Inflammatory macrophage treated with lipopolysaccharide for 1 hour (primary cell): ENCODE results near the gene TUBB1.

Source experiments
- DNase-seq, 2 donors: peaks; one replicate each; pipeline ENCODE4 v3.0.0-alpha.2; 2020 to 2022

TUBB1 gene

DNA sequence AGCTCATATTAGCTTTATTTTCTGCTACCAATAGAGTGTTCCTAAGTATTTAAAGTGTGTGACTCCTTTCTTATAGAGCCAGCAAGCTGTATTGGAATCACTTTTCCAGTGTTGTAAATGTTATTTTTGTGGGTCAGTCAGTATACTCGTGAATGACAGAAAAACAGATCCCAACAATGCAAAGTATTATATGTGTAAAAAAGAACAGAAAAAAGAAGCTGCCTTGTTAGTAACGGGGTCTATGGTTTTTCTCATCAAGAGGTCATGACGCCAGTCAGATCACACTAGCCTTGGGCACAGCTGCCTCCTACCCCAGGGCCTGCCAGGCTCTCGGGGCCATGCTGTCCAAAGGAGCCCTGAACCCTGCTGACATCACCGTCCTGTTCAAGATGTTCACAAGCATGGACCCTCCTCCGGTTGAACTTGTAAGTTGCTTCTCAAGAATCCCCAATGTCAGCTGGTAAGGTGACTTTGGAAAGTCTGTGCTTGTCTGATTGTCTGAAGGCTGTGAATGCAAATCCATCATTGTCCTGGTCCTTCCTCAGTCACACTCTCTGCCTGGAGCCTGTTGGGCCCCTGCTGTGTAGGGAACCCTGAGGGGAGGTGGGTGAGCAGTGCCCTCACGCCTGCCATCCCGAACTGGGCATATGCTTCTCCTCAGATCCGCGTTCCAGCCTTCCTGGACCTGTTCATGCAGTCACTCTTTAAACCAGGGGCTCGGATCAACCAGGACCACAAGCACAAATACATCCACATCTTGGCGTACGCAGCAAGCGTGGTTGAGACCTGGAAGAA is 28.4 kb upstream of the TUBB1 start:
- DNase-seq = no peak

DNA sequence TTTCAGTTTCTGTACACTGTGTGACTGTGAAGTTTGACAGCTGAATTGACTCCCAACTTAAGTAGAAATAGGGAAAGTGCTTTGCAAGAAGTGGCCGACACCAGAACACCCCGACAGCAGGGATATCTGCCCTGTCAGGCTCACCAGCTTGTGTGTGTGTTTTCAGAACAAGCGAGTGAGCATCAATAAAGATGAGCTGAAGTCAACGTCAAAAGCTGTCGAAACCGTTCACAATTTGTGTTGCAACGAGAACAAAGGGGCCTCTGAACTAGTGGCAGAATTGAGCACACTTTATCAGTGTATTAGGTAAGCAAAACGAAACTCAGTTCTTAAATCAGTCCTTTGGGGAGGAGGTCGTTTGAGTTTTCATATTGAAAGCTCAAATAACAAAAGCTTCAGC is 27.5 kb upstream of the TUBB1 start:
- DNase-seq = no peak

DNA sequence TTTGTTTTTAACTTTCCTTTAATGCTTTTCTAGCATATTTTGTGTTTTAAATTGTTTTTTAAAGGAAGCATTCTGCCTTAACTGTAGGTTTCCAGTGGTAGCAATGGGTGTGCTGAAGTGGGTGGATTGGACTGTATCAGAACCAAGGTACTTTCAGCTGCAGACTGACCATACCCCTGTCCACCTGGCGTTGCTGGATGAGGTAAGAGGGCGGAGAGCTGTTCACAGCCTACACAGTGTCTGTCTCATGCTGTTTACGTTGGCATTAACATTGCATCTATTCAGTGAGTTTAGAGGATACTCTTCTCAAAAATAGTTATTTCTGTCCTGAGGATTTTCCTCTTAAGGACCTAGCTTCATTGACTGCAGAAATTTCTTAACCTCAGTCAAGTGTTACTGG is 26.3 kb upstream of the TUBB1 start:
- DNase-seq = no peak

DNA sequence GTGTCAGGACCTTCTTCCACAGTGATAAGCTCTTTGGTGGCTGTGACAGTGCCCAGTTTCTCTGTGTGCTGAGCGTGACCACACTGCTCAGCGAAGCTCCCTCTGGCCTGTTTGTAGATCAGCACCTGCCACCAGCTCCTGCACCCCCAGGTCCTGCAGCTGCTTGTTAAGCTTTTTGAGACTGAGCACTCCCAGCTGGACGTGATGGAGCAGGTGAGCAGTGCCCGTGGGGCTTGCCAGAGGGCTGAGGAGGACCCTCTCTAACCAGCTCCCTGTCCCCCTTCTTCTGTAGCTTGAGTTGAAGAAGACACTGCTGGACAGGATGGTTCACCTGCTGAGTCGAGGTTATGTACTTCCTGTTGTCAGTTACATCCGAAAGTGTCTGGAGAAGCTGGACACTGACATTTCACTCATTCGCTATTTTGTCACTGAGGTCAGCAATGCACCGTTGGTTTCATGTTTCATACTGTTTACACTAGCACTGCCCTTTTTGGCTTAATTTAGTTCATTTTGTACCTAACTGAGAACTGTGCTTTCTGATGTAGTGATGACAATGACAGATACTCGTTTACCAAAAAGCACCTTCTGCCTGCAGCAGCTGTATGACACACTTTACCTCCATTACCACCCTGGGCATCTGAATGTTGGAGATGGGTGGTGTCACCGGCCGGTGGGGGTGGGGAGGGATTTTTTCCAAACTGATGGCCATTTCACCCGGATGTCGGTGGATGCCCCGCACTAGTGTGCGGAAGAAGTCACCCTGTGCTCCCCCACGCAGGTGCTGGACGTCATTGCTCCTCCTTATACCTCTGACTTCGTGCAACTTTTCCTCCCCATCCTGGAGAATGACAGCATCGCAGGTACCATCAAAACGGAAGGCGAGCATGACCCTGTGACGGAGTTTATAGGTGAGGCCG is 25.6 kb upstream of the TUBB1 start:
- DNase-seq = no peak

DNA sequence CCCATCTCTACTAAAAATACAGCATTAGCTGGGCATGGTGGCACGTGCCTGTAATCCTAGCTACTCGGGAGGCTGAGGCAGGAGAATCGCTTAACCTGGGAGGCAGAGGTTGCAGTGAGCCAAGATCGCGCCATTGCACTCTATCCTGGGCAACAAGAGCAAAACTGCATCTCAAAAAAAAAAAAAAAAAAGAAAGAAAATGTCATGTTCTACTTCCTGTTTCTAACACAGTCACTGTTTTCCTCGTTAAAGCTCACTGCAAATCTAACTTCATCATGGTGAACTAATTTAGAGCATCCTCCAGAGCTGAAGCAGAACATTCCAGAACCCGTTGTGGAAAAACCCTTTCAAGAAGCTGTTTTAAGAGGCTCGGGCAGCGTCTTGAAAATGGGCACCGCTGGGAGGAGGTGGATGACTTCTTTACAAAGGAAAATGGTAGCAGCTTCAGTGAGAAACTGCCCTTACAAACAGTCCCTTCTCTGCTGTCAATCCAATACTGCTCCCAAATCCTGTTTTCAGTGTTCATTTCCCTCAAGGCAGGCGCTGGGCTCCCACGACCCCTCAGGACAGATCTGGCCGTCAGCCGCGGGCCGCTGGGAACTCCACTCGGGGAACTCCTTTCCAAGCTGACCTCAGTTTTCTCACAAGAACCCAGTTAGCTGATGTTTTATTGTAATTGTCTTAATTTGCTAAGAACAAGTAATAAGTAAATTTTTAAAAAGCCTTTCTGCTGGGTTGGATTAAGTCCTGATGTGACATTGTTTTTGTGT is 24.7 kb upstream of the TUBB1 start:
- no peak for DNase-seq

DNA sequence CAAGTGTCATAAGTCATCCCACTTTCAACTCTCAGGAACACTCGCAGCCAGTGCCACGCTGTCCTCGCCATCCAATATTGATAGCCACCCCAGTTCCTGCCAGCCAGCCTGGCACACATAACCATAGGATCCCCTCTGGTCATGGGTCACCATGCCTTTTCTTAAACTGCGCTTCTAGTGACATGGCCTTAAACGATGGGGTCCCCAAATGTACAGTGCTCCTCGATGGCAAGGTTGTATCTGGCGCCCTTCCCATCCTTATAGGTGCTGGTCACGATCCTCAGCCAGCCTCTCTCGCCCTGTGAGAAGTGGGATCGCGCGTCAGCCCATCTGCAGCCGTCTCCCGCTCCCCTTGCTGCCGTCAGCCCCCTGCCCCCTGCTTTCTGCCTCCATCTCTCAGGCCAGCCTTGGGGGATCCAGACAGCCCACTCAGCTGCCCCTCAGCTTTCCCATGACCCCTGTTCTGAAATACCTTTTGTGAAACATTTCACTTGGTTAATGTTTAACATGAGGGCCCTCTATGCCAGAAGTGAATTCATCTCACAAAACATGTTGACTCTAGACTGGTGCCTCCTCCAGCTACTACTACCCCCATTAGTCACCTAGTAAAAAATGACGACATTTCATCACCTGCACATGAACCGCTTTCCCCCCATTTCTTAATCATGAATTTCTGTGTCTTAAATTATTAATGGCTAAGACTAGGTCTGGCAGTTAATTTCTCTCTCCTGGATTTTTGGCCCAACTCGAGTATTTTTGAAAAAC is 23.6 kb upstream of the TUBB1 start:
- DNase-seq = no peak

DNA sequence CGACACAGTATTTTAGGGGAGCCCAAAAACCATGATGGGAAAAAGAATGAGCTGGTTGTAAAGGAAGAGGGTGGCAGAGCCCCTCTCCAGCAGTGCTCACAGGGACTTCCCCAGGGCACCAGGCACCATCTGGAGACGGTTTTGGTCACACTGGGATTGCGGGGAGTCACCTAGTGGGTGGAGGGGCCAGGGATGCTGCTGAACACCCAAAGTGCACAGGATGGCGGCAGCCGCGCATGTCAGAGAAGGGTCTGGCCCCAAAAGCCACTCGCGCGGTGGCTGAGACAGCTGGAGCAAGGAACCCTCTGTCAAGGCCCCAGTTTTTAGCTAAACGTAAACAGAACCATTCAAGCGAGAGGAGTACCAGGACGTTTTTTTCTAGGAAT is 23.0 kb upstream of the TUBB1 start:
- DNase-seq = no peak

DNA sequence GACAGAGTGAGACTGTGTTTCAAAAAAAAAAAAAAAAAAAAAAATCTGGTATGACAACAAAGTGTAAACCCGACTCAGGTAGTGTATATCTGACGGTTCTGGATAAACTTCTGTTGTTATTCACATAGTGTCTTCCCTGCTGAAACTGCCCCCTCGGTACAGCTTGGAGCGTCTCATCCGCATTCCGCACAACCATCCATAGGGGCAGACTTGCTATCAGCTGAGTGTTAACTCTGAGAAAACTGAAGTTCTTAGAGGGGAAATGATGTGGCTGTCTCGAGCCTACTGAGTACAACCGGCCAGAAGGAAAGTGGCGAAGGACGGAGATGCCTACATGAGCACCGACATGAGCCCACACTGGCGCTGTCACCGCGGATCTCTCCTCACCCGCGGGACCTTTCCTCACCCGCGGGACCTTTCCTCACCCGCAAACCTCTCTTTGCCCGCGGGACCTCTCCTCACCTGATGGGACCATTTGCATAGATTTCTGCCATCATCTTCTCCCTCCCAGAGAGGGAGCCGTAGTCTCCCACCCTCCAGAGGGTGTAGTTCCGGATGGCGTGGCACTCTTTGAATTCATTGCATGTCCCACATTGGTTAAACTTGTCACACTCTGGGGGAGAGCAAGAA is 22.0 kb upstream of the TUBB1 start:
- no peak for DNase-seq

DNA sequence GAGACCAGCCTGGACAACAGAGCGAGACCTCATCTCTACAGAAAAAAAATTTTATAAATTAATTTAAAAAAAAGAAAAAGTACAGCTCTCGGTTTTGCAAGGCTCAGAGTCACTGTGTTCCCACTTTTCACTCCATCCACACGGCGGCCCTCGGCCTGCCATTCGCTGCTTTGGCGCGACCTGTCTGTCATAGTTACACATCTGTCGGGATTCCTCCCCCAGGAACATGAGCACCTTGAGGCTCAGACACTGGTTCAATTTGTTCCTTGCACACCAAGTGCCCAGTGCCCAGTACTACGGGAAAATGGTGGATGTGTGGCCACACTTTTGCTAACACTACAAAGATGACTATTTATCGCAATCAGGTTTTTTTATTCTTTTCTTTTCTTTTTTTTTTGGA is 20.6 kb upstream of the TUBB1 start:
- no peak for DNase-seq

DNA sequence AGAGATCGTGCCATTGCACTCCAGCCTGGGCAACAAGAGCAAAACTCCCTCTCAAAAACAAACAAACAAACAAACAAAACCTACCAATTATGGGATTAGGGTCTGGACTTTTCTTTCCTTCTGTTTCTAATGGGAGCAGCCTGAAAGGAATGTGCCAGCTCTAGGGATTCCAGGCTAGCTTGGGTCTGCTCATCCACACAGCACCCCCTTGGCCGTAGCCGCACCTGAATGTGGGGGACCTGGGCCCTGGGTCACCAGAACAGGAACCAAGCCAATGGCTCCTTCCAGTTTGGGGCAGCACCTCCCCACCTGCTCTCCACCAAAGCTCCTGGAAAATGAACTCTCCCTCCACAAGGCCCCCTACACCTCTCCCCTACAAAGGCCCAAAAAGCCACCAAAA is 18.9 kb upstream of the TUBB1 start:
- DNase-seq = no peak

DNA sequence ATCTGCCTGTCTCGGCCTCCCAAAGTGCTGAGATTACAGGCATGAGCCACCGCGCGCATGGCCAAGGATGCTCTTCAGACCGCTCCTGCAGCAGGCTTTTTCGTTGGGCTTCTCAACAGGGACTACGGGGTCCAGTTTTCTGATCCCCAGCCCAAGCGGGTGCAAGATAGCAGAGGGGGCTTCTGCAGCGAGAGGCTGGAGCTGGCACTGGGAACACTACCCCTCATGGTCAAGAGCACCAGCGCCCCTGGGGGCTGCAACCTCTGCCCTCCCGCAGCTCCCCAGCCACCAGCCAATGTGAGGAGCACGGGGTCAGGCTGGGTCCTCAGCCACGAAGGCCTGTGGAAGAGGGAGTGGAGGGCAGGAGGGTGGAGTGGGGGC is 18.2 kb upstream of the TUBB1 start:
- no peak for DNase-seq

DNA sequence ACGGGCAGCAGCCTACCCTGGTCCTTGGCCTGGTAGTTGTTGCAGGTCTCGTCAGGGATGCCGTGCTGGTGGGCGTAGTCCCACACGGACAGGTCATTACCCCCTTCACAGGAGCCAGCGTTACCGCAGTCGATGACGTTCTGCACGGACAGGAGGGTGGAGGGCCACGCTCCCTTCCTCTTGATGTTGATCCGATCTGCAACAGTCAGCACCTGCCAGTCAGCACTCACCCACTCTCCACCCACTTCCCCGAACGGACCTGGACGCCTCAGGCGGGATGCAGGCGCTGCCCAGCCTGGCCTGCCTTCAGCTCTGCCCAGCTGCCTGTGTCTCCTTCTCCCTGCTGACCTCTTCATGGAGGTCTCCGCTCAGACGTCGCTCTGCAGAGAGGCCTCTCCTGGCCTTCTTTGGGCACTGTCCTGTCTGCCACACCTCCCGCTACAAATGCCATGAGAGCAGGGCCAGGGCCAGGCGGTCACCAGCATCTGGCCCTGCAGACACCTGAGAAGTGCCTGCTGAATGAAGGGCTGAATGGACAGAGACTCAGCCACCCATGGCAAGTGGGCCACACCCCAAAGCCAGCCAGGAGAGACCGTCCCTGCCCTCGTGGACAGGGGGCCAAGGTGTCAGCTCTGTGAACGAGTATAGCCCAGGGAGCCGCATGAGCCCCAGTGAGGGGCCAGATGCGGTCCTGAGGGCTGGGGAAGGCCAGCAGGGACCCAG is 17.6 kb upstream of the TUBB1 start:
- DNase-seq = no peak

DNA sequence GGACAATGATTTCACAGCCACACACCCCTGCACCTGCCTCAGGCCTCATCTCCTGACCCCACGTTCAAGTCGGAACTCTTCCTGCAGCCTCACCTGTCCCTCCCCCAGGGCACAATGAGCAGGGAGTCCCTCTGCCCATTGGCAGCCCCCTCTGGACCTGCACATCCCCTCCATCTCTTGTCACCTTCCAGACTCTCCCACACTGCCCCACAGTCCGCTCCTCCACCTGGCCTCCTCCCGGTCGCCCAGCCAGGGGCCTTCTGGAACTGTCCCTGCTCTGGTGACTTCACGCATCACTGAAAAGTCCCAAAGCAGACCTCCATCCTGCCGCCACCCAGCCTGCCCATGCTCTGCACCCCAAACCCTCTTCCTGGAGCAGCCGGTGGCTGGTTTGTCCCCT is 16.8 kb upstream of the TUBB1 start:
- no peak for DNase-seq

DNA sequence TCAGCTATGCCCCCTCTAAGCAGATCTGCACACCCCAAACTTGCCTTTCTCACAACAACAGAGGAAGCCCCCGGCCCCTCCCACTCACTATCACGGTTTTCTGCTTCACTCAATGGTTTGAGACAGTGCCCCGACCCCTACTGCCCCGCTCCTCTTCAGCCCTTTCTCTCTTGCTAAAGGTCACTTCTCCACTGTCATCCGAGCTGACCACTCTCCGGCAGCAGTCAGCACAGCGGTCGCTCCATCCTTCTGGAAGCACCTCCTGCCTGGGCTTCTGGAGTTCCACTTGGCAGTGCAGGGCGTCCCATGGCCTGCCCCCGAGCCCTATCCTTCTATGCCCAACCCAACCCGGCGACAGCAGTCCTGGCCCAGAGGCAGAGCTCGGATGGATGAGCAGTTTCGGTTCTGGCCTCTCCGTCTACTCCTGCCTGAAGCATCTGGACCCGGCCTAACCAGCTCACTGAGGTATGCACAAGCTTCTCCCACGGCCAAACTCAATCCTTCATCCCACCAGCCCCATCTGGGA is 16.3 kb upstream of the TUBB1 start:
- no peak for DNase-seq

DNA sequence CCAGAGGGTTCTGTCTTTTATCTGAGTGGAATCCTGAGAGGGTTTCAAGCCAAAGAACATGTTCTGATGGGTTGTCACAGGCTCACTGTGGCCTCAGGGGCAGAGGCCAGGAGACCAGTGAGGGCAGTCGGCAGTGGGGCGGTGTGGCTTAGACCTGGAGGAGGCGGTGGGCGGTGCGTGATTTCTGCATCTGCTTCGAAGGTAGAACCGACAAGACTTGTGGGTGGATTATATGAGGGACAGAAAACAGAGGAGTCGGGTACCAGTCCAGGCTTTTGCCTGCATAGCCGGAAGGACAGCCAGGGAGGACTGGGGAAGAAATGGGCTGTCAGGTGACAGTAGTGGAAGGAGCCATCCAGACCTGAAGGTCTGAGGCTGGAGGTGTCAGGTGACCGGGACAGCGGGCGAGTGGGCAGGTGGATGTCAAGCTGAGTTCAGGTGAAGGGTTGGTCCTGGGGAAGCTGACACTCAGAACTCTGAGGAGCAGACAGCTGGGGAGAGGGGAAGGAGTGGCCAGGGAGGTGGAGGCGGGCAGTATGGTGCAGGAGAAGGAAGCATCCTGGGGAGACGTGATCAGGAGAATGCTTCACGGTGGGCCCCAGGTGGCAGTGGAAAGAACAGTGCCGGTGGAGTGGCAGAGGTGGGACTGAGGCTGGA is 15.3 kb upstream of the TUBB1 start:
- no peak for DNase-seq

DNA sequence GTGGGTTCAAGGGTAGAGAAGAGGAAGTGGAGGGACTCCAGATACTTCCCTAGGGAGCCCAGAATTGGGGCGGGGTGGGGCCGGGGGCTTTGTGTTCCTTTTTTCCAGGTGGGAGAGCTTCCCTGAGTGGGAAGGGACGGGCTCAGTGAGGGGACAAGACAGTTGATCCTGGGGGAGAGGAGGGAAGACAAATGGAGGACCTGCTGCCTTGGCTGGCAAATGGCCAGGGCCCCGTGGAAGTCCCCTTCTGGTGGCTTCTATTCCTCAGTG is 14.8 kb upstream of the TUBB1 start:
- DNase-seq = peak; percentile 86 to 87

DNA sequence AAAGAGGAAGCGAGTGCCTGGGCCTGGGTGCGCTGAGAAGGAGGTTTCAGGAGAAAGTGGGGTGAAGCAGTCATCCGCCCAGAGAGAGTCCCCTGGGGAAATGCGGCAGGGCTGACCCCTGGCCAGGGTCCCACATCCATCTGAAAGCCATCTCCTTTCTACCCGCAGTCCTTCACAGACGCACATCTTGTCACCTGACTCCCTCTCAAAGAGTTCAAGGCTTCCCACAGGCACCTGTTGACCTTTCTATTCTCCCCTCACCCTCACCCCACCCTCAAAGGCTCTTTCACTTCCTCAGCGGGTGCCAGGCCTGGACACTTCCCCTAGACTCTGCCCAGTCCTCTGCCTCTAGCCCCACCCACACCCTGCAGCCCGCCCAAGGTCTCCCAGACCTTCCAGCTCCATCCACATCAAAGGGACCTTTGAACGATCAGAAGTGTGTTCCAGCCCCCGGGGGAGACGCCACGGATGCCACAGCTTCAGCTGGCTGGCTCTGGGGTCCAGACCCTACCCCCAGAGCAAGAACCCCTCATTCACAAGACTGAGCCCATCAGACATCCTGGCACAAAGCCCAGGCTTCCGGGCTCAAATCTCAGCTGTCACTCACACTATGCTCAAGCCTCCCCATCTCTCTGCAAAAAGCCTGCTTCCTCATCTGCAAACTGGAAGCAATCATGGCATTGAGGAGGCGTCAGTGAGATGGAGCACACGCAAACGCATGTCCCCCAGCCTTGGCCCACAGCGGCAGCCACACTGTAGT is 14.3 kb upstream of the TUBB1 start:
- peak; percentile 70 to 83 for DNase-seq

DNA sequence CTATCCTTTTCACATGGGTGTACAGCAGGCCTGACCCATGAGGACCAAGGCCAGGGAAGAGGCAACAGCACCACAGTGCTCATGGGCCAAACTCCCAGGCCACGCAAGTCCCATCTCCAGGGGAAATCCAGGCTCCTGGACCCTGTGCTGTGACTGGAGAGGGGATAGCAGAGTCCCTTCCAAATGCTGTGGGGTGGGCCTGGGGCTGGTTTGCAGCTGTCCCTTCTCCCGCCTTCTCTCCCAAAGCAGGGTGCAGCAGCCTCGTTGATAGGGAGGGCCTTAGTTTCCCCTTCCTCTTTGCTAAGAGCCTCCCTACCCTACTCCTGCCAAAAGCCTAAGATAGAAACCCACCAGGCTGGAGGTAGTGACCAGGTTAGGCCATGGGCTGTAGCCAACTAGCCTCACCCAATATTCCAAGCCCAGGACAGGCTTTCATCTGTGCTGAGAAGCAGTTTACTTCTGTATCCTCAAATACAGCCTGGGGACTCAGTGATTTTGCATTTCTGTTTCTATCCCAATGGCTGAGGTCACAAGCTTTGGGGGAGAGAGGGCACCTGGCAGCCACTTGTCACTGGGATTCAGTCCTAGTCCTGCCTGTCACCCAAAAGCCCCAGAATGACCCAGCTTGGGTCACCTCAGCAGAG is 13.6 kb upstream of the TUBB1 start:
- no peak for DNase-seq

DNA sequence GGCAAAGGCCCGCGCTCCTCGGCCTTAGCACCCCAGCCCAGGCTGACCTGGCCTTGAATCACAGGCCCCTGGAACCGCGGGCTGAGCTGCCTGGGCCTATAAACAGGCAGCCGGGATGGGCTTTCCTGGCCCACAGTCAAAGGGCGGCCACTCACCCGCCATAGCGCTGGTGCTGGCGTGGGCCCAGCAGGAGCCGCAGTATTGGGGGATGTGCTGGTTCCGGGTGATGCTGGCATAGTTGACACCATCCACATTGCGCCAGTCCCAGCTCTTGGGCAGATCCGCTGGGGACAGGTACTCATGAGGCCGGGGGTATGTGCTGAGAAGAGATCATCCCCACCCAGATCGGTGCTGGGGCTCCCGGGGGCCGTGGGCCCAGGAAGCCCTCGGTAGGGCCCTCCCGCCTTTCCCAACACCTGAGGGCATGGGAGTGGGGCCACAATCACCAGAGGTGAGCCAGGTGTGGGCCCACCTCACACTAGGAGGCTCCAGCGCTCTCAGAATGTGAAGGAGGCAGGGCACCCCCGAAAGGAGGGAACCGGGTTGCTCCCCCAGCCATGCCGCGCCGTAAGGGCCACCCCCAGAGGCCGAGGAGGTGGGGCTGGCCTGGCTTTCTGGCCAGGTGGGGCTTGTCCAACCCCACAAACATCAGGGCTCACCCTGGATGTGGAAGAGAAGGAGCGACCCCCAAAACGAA is 12.9 kb upstream of the TUBB1 start:
- DNase-seq = no peak
